GM21825 (cell line): ENCODE measurements around the gene GPR180.

Source experiments
- ATAC-seq: cut with Tn5 transposase; IDR thresholded peaks from one replicate; pipeline ENCODE4 v1.9.1; 2021; ENCODE audit warnings: mild to moderate bottlenecking, moderate library complexity; ENCODE audit not compliant: unreplicated experiment

The GPR180 gene

DNA sequence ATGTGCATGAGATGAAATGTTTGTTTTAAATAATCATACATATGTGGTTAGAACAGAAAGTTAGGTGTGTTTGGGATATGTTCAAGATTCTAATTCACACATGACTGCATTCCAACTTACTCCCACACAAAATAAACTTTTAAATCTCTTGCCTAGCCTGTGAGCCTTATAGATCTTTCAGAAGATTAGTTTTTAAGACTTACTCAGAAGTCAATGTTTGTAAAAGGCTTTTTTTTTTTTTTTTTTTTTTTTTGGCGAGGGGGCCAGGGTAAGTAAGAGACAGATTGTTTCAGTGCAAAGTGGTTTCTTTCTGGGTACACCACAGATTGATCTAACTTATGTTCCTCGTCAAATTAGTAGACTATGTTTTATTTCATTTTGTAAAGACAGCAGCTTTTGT lies 39.1 kb downstream of the GPR180 start:
- ATAC-seq = no peak

DNA sequence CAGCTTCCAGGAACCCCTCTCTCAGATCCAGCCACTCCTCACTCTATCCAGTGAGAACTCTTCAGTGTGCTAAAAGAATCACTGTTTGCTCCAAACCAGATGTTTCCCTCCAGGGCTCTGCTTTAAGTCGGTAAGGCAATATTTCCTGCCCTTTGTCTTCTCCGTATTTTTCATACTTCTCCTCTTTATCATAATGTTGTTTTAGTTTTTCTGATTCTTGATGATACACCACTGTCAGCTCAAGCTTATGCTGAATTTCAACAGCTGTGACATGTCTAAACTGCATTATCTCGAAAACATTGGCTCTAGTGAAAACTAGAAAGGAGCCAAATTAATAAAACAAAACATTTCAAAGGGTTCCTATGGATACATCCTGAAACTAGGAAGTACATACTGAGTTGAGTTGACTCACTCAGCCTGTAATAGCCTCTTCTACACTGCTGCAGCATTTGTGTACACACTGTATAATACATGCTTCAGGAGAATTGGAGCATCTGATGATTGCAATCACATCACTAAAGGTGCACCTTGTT lies 39.8 kb downstream of the GPR180 start:
- no peak for ATAC-seq

DNA sequence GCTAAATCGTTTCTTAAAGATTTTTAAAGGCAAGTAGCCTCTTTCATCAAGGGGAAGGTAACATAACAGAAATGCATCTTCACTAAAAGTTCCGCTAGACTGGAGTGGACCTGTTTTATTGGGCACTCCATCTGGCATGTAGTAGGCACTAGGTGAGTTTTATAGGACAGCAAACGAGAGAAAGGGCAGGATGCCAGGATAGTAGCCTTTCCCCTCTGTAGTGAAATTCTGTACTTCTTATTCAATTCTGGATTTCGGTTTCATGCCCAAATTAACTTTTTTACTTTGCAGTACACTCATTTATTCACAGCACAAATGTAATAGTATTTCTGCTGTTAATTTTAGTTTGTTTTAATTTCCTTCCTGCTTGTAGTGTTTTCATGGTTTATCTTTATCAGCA lies 45.2 kb downstream of the GPR180 start:
- no peak for ATAC-seq

DNA sequence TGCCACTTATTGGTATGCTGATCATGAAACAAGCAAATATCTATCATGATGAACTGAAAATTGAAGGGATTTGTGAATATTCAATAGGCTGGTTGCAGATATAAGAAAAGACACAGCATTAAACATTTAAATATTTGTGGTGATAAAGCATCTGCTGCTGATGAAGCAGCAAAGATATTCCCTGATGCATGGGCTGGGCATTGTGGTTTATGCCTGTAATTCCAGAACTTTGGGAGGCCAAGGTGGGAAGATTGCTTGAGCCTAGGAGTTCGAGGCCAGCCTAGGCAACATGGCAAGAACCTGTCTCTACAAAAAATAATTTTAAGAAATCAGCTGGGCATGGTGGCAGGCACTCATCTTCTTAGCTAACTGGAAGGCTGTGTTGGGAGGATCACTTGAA lies 54.5 kb downstream of the GPR180 start:
- ATAC-seq = no peak

DNA sequence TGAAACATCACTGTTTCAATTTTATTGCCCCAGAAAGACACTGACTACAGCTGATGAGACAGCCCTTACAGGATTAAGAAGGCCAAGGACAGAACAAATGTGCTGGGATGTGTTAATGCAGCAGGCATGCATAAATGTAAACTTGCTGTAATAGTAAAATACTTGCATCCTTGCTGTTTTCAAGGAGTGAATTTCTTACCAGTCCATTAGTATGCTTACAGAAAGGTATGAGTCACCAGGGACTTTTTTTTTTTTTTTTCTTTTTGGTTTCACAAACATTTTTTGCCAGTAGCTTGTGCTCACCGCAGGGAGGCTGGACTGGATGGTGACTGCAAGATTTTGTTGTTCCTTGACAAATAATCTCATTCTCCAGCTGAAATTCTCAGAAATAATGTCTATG lies 55.1 kb downstream of the GPR180 start:
- peak; percentile 84 for ATAC-seq

DNA sequence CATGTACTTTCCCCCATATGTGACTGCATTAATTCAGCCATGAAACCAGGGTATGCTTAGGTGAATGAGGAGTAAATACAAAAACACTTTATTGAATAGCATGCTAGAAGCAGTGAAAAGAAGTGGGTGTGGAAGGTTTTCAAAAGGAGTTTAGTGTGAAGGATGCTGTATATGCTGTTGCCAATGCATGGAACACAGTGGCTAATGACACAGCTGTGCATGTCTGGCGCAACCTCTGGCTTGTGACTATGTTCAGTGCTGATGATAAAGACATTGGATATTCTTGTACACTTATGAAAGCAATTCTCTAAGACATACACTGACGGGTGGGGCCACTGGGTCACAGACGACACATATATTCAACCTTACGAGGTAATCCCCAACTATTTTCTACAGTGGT lies 55.5 kb downstream of the GPR180 start:
- ATAC-seq = no peak

DNA sequence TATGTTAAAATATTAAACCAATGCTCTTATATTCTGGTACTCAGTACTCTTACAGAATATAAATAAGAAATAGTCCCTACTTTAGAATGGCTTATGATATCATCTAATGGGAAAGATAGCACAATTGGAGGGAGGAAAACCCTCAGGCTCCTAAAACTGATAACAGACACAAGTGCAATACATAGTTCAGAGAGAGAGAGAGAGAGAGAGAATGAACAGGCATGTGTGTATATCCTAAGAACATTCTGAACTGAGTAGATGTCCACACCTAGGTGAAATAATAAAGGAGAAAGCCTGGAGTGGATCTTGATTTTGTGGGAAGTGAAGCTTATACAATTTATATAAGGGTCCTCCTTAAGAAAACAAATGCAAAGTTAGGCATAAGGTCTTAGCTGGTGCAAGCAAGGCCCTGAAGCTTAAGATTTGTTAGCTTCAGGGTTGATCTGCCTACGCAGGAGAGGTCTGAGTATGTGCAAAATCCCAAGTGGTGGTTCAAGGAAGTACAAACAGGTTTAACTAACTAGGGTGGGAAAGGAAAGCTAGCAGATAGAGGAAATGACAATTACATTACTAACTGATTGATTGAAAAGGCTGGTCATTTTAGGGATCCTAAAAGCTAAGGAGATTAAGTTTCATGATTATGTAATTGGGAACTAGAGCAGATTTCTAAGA lies 57.4 kb downstream of the GPR180 start:
- ATAC-seq = no peak

DNA sequence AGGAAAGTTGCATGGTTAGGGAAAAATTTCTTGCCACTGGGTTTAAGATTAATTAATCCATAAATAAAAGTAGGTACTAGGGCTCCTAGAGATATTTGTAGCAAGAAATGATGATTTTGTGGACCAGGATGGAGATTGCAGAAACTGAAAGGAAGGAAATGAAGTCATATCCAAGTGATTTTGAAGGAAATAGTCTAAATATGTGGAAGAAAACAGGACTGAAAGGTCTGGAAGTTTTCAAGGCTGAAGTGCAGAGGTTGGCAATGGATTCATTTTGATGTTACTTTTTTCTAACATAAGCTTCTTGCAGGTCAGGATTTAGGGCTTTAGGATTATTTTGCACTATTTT lies 57.9 kb downstream of the GPR180 start:
- ATAC-seq = no peak

DNA sequence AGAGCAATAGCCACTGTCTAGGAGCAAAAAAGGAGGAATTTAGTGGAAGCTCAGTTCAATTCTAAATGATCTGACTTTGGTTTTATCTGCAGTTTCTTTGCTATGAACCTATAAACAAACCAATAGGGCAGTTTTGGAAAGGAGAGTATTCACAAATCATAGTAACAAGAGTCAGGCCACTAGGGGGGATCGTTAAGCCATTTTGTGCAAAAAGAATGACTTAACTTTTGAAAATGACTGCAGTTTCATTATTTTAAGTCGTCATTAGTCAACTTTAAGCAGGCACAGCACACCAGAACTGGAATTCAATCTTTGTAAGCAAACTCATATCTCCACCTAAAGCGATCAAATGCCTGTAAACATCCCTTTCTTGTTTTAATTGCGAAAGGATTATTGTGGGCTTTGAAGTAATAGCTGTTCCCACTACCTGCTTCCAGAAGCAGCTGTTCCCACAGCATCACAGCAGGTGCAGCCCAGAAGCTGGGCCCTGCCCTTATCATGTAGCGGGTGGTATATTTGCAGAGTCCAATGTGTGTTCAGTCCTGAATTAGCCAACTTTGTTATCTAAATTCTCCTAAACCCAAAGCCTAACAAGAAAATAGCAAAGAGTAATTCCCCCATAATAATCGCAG lies 59.2 kb downstream of the GPR180 start:
- no peak for ATAC-seq

DNA sequence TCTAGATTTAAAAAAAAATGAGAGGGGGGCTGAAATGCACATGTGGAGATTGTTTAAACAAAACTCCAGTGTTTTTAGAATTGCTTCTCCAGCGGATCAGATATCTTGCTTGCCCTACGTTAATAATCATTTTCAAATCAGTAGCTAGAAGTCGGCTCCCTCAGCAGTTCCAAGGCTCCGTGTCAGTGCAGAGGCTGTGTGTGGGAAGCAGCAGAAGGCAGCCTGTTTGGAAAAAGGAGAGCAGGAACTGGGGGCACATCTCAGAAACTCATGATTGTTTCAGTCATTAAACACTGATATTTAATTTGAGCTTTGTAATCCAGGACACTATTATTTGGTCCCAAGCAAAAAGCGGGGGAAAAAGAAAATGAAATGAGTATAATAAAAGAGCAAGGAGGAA lies 59.7 kb downstream of the GPR180 start:
- ATAC-seq = no peak

DNA sequence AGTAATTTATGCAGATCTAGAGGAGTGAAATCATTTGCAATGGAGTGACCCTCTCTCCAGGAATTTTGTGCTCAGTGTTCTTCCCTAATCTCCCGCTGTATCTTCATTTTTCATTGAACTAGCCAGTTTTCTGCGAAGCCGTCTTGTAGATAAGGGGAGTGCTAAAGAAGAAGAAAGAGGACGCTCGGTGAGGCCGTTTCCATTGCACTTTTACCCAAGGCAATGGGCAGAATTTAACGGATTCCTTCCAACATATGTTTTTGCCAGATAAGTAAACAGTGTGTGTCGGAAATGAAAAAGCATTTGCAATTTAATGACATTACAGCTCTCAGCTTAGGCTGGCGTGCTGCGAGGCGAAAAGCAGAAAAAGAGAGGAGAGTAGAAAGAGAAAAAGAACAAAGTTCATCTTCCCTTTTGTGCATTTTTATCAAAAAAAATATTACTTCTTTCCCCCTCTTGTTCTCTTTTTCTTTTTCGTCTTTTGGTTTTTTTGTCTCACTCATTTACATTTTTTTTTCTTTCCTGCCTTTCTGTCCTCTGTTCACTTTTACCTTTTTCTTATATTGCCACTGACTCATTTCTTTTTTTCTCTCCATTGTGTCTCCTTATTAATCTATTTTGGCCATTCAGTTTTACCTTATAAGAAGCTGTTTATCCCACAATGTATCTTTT lies 60.8 kb downstream of the GPR180 start:
- ATAC-seq = no peak

DNA sequence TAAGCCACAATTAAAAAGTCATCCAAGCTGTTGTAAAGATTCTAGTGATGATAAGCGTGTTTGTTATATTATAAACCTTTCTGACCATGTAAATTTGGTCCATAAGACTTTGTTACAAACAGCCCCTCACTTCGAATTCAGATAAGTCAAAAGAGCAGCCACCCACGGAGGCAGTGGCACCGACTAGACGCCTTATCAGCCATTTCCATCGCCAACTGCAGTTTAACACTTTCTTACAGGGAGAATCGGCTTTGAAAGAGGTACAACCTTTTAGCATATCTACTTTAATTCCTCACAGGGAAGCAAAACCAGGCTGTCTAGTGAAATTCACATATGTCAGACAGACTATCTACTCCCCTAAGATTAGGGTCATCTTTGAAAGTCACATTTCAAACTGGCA lies 63.2 kb downstream of the GPR180 start:
- ATAC-seq = no peak

DNA sequence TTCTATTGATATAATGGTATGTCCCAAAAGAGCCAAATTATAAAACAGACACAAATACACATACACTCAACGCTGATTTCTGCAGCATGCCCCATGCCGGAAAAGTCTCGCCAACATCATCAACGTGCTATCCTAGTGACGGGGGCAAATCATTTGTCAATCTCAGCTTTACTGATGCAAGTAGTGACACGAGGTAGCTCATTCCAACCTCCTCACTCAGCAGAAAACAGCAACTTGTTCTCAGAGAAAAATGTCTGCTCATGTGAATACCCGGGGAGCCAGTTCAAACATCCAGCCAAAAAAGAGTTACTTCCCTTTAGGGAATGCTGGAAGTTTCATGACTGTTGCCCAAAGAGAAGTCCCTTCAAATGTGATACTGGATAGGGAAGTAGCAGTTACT lies 64.4 kb downstream of the GPR180 start:
- ATAC-seq = no peak

DNA sequence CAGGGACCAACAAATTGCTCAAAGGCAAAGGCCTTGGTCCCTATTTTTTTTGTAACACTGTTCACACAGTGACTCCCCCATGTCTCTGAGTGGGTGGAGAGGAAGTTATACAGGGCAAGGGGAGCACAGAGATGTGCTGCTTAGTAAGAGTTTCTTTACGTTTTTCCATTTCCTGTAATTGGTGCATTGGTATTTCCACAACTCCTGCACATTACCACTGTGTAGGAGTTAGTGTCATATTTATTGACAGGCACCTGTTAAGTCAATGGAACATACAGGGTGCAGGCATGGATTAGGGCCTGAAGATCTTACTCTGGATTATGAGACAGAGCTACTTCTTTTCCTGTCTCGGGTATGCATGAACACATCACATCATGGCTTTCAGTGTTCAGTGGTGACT lies 65.5 kb downstream of the GPR180 start:
- no peak for ATAC-seq

DNA sequence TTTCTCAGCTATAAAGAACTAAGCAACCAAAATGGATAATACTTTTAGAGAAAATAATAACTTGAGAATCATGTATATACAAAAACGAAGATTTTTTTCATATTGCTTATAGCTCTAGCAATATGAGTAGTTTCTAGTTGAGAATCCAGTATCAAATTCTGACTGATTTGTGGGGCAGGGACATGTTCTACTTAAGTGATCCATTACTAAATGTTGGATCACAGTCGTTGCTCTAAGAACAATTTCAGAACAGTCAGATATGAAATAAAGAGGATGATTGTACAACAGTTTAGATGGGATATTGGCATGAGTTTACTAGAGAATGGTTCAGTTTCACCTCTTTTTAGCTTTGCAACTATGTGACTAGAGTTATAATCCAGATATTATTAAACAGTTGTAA lies 70.7 kb downstream of the GPR180 start:
- ATAC-seq = no peak

DNA sequence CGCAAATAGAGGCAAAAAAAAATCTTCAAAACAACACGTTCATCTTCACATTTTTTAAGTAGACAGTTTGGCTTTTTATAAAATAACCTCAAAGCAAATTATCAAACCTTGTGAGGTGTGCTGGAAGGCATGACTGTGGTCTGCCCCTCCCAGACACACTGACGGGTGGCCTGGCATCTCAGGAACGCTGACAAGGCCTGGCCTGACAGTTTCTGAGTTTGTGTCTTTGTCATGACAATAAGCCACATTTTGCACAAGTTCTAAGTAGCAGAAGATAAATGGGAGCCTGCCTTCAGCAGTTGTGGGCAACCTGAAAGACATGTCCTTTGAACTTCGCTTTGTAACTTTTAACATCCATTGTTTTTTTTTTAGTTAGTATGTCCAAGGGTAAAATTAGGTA lies 72.2 kb downstream of the GPR180 start:
- ATAC-seq = no peak

DNA sequence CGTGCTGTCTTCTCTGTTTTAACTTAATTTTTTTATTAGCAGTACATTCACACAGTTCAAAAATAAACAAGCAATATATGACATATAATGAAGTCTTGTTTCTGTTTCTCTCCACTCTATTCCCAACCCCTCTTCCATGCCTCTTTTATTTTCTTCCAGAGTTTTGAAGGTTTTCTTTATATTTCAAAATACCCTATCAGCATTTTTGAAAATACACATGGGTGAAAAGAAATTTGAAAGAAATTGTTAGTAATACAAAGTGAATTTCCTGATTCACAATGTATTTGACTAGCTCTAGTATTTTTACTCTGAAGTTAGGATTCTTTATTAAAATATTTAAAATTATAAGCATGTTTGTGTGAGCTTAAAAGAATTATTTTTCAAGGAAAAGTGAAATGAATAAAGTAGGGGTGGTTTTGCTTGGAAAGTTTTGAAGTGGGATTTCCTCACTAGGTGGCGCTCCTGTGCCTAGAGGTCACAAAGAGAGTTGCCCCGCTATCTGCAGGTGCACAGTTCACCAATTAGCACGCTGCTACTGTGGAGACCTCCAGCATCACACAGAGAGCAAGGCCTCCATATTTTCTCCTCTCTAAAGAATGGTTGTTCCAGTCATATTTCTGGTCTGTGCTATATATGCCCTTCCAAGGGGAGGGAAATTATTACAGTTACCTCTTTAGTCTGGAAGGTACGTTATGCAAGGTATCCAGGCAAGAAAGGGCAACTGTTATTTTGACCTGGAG lies 73.1 kb downstream of the GPR180 start:
- no peak for ATAC-seq

DNA sequence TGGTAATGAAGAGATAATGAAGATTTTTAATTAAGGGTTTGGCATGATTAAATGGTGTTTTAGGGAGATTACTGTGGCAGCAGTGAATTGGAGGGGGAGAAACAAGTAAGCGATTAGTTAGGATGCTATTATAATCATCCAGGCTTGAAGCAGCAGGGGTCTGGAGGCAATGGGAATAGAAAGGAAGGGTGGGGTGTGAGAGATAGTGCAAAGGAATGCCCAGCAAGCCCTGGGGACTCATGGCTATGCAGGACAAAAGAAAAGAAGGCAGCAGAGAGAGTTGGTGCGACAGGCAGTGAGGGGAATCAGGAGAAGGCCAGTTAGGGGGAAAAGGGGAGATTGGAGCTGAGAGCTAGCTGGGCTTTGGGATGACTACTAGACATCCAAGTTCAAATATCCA lies 76.1 kb downstream of the GPR180 start:
- no peak for ATAC-seq

DNA sequence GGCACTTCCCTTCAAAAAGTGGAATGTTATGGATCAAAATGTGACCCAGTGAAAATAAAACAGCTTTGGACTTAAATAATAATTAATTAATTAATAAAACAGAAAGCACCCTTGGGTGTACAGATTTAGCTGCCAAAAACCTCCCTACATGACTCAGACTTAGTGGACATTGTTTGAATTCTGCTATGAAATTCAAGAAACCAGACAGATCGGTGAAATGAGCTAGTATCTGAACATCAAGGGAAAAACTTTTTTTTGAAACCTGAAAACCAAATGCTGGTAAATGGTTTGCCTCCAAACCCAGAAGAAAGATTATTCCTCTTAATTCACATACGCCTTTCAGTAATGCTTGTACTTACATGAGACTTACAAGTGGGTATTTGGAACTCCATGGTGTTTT lies 77.2 kb downstream of the GPR180 start:
- no peak for ATAC-seq

DNA sequence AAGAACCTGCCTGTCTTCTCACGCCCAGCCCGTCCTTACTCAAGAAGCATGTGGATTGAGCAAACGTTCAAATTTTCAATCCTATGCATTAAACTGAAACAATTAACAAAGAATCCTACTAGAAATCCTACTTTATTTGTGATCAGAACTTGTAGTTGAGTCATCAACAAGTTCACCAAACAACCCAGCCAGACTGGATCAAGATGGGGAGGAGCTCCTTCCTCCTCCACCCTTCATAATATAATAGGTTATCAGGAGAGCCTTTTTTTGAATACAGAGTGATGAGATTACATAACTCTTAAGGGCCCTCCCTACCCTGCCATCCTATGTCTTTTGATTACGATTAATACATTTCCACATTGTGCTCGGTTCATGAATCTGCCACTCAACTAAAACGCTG lies 78.0 kb downstream of the GPR180 start:
- ATAC-seq = no peak

DNA sequence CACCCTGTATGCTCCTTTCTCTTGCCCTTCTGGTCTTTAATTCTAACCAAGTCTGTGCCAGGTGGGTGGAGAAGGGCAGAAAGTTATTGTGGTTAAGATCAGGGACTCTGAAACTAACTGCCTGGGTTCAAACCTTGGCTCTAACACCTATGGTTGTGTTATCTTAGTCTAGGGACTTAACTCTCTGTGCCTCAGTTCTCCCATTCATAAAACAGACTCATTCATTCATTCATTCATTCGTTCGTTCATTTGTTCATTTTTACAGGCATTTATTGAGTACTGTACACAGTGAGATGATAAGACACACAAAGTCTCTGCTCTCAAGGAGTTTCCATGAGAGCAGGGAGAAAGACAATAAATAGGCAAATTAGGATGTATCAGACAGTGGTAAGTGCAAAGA lies 80.6 kb downstream of the GPR180 start:
- no peak for ATAC-seq

DNA sequence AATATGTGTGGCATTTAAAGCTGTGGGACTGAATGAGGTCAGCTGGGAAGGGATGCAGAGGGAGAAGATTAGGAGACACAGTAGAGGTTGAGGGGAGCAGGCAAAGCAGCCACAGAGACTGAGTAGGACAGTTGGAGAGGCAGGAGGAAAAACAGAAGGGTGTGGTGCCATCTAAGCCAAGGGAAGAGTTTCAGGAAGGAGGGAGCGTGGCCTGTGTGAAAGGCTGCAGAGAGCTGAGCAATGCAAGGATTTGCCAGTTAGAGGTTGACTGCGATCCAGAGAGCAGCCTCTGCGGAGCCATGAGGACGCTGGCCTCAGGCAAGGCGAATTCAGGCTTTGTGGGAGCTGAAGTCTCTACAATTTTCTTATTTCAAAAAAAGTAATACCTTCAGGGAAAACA lies 81.8 kb downstream of the GPR180 start:
- no peak for ATAC-seq
